ENCODE measurements around the gene GPC6. TPM values are rescaled to one million over a fixed set of nuclear protein-coding genes. Genes with fewer than 3 reads are reported as not detected.

GPC6 gene
- total RNA-seq, 4 donors from 2014 or later: 13.7 to 21.7 (median 16.5) TPM

Small RNA genes lying within 50 kb of the gene (small RNA-seq; reads per million reads assigned to genes)
- gene RNA5SP35: 0 to 0.55 (median 0.19) reads per million in 4 donors
